DMS53 (cell line): Measurements from ENCODE around the gene CHST3.
"Not testable (repeated sequence)": the region's sequence is repeated elsewhere in the genome, so short reads cannot be mapped to it uniquely, and the experiment has no call there.

Experiments
- DNase-seq: peaks from one replicate; lab custom pipeline; 2025; lab: John Stamatoyannopoulos, UW

The CHST3 gene

DNA sequence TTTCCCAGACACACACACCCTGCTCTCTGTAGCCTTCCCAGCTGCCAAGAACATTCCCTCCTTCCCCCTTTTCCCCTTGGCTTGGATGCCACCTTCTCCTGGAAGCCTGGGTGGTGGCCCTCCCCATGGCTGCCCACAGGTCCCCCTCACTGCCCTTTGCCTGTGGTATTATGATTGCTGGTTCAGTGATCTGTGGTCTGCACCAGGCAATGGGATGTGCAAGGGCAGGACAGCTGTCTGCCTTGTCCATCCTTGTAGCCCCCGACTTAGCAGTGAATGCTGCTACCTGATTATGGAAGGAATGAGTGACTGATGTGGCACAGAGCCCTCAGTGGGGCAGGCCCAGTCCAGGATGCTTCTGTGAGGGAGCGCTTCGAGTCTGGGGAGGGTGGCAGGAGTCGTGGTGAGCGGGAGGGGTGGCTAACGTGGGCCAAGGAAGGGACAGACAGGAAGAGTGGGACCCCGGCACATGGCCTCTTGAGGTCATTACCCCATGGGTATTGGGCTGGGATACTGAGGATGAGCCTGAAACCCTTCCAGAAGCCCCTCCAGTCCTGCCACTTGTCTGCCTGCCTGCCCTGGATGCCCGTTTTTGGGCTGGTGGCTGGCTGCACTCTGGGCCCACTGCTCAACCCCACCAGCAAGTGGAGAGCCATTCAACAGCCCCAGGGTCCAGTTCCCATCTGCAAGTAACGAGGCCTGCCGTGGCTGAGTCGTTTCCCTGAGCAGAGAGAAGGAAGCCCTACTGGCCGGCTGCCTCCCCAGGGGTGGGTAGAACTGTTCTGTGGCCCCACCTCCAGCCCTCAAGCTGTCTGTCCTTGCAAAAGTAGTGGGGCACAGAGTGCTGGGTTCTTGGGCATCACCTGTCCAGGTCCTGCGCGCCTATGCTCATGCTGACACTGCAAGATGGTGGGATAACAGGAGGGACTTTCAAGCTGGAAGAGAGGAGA lies 8.8 kb downstream of the CHST3 start:
- no peak for DNase-seq

DNA sequence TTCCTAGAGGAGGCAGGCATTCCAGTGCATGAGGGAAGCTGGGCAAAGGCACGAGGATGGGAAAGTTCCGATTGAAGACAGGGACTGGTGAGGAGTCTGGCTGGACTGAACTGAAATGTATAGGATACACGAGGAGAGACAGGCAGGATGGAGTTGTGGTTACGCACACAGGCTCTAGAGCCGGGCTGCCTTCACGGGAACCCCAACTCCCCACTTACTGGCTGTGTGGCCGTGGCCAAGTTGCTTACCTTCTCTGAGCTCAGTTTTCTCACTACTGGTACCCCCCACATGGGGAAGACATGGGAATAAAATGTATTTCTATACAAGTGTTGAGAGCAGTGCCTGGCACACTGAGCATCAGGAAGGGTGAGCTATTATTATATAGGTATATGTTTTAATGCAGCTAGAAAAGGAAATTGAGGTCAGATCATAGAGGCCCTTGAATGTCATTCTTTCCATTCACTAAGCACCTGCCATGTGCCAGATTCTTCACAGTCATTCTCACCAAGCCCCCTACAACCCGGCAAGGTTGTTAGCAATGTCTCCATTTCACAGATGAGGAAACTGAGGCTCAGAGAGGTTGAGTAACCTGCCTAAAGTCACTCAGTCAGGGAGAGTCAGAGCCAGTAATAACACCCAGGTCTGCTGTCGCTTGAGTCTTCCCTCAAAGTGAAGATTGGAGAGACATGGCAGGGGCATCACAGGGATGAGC lies 9.7 kb downstream of the CHST3 start:
- DNase-seq = no peak

DNA sequence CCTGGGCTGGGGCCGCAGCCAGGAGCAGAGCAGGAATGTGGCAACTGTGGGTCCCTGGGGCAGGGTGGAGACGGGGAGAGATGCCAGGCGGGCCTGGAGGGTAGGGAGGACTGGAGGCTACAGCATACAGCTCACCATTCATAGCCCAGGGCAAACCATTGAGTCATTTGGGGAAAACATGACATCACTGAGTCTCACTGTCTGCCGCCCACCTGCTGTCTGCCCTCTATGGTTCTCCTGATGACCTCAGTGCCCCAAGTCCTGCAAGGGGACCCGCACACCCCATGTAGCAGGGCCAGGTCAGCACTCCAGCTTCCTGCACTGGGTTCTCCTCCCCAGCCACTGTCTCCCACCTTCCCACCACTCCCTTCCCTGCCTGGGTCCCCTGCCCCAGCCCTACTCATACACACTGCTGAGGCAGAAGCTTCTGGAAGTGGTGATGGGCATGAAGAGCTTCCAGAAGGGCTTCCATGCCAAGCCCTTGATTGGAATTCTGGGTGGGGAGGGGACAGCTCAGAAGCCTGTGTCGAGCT lies 10.4 kb downstream of the CHST3 start:
- no peak for DNase-seq

DNA sequence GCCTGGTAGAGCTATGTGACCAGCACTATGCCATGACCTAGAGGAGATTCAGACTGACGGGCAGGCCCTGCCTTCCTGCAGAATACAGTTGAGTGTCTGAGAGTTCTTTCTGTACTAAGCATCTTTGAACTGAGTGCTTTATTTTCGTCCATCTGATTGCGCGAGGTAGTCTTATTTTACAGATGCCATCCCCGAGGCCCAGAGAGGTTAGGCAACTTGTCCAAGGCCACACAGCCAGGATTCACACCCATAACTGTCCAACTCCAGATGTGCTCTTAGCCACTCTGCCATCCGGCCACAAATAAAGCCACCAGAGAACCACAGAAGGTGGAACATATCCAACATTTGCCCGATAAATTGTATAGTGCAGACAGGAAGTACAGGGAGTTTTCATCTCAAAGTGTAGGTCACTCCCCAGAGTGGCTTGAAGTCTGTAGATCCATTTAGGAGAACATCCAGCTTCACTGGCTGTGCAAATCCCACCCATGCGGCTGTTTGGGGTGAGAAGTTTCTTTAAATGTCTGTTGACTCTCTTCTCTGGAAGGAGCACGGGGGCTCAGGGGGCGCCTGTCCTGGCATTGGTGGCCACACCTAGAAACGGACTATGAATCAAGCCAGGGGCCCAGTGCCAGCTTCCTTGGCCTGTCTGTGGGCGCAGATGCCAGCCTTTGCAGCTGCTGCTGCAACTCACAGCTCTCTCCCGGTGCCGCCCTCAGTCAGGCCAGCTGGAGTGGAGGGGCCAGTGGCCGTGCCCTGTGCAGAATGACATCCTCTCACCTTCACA lies 11.1 kb downstream of the CHST3 start:
- no peak for DNase-seq

DNA sequence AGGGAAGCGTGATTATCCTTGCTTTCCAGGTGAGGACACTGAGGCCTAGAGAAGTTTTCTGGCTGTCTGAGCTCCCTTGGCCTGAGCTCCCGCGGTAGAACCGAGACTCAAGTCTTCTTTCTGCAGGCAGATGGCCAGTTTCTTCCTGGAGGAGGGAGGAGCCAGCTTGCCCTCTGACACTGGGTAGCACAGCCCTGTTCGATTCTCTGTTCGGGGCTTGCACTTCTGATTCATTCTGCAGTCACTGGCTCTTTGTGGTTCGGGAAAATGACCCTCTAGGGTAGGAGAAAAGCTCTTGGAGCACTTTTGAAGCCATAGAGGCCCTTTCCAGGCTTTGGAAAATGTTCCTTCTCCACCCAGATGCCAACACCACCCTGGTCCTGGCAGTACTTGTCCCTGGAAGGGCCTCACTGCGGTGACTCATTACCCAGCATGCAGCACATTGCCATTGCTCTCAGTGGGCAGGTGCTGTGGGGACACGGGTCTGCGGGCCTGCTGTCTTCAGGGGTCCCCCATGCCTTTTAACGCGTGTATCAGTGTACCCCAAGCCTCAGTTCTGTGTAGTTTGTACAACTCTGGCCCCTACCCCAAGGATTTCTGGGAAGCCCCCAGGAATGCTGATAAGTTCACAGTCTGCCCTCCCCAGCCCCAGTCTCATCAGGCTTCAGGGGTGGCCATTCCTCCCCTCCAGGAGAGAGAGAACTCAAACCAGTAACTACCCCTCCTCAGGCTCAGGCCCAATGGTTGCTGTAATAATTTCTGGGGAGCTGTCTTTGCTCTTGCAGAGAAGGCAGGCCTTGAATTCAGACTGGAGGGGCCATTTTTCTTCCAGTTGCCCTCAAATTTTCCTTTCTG lies 11.9 kb downstream of the CHST3 start:
- no peak for DNase-seq

DNA sequence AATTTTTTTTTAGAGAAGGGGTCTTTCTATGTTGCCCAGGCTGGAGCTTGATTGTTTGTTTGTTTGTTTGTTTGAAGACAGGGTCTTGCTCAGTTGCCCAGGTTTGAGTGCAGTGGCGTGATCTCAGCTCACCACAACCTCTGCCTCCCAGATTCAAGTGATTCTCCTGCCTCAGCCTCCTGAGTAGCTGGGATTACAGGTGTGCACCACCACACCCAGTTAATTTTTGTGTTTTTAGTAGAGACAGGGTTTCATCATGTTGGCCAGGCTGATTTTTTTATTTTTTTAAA lies 13.4 kb downstream of the CHST3 start:
- not testable (repeated sequence) for DNase-seq

DNA sequence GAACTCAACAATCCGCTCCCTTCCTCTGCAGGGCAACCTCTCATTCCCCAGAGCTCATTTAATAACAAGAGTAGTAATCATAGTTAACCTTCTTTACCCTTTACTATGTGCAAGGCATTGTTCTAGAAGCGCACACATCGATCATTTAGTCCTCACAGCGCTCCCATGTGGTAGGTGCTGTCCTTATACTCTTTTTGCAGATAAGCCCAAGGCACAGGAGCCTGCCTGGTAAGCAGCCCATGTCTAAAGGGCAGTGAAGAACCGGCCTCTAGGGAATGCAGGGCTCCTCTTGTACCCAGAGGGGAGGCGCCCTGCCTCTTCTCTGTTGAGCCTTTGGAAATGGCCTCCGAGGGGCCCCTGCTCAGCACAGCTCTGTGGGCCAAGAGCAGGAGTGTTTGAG lies 14.3 kb downstream of the CHST3 start:
- DNase-seq = no peak

DNA sequence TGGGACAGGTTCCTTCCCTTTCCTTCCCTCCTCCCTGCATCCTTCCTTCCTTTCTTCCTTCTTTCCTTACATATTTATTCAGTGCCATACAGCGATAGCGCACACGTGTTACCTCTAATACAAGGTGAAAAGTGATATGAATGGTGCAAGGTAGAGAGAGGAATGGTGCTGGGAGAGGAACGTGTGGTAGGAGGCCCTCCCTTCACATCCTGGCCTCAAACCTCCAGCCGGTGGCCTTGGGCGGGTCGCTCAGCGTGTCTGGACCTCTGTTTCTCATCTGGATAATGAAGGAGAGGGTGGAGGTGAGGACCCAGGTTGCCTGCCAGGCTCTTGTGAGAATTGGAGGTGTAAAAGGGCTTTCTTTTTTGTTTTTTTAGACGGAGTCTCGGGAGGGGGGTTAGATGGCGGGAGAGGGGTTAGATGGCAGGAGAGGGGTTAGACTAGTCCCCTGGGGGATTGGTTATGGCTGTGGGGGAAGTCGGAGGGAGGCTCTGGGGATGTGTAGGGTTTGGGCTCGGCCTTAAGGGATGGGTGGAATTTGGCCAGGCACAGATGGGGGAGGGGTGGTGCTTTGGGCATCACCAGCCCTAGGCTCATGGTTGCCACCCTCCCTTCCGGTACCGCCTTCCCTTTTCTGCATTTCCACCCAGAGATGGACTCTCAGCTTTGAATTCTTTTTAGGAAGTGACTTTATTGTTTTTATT lies 14.9 kb downstream of the CHST3 start:
- DNase-seq = no peak

DNA sequence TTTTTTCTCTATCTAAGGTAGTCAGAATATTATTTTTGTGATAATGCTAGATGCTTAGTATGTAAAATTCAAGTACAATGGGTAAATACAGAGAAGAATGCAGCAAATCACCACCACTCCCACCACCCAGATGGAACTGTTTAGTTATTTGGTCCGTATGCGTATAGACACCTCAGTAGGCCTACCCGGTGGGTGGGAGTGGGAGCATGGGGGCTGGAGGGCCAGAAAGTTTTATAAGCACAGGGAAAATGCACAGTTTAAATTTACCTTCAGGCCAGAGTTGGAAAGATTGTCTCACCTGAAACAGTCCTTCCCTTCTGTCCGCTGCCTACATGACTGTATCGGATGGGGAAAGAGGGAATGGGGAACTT lies 15.5 kb downstream of the CHST3 start:
- DNase-seq = no peak

DNA sequence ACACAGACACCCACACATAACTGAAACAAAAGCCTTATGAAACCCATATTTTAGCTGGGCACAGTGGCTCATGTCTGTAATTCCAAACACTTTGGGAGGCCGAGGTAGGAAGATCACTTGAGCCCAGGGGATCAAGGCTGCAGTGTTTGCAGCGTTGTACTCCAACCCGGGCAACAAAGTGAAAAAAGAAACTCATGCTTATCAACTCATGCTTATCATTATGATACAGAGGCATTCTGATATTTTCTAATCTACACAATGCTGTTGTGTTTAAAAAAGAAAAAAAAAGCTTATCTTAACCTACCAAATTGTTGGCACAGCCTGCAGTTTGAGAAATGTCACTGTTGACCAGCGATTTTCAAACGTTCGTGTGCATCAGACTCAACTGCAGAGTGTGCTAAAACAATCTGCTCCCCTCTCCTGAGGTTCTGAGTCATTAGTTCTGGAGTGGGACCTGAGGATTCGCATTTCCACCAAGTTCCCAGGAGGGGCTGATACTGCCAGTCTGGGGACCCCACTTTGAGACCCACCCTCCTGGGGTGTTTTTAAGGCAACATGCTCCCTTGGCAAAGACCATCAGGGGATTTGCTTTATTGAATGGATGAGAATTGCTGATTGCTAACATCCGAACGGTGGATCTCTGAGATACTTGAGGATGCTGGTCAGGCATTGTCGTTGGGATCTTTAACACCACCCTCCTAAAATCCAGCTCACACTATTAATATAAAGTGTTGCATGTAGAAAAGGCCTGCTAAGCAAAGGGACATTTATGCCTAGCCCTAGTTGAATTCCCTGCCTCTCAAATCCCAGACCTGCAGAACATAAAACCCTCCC lies 16.2 kb downstream of the CHST3 start:
- no peak for DNase-seq

DNA sequence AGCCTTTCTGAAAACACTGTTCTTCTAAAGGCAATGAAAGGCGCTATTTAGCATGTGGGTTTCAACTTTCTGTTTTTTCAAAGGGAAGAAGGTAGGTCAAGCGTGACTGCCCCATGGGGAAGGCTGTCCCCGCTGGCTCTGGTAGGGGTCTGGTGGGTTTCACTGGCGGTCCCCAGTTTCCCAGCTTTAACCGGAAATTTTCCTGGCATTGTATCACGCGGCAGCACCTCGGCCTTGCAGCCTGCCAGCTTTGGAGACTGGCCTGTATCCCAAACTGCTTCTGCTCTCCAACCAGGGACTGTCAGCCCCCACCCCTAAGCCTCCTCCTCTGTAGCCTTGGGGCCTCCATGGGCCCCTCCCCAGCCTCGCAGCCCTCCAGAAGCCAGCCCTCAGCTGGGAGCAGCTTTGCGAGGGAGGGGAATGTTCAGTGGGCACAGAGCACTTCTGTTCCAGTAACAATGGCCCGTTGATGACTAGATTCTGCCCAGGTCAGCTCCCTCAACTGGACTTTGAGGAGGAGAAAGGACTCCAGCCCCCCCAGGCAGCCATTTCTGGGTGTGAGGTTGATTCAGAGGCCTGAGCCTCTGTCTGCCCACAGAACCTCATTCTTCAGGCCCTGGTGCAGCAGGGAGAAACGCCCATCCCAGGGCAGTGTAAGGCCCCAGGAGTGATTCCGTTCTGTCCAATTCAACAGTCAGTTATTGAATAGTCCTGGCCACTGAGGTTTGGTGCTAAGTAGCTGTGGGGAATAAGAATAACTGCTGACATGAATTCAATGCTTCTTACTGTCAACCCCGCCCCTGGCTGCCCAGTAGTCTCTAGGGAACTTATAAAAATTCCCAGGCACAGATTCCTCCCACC lies 17.1 kb downstream of the CHST3 start:
- no peak for DNase-seq

DNA sequence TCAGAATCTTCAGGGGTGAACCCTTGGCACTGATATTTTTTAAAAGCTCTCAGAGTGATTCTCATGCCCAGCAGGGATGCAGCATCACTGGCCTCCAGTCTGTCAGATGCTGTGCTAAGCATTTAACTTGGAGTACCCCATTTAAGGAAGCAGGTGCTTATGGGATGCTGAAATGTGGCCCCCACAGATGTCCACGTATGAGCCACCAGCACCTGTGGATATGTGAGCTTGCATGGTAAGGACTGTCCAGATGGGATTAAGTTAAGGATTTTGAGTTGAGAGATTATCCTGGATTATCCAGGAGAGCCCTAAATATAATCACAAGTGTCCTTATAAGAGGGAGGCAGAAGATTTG lies 17.7 kb downstream of the CHST3 start:
- DNase-seq = no peak

DNA sequence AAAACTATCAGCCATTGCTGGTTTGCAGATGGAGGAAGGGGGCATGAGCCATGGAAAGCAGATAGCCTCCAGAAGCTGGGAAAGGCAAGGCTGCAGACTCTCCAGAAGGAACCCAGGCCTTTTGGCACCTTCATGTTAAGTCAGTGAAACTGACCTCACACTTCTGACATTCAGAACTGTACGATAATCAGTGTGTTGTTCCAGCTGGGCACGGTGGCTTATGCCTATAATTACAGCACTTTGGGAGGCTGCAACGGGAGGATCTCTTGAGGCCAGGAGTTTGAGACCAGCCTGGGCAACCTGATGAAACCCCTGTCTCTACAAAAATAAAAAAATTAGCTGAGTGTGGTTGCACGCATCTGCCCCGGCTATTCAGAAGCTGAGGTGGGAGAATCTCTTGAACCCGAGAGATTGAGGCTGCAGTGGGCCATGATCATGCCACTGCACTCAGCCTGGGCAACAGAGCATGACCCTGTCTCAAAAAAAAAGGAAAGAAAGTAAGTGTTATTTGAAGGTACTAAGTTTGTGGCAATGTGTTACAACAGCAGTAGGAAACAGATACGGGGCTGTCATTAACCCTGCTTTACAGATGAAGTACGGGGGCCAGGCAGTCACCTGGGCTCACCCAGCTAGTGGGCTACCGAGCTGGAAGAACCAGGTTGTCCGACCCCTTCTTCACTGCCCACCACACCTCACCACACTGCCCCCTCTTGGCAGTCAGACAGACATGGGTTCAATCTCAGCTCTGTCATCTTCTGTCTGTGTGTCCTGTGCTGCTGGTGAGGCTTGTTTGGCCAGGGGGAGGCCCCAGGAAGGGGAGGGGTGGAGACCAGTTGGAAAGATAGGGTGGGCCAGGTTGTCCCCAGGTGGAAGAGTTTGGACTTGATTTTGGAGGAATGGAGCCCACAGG lies 18.3 kb downstream of the CHST3 start:
- DNase-seq = no peak

DNA sequence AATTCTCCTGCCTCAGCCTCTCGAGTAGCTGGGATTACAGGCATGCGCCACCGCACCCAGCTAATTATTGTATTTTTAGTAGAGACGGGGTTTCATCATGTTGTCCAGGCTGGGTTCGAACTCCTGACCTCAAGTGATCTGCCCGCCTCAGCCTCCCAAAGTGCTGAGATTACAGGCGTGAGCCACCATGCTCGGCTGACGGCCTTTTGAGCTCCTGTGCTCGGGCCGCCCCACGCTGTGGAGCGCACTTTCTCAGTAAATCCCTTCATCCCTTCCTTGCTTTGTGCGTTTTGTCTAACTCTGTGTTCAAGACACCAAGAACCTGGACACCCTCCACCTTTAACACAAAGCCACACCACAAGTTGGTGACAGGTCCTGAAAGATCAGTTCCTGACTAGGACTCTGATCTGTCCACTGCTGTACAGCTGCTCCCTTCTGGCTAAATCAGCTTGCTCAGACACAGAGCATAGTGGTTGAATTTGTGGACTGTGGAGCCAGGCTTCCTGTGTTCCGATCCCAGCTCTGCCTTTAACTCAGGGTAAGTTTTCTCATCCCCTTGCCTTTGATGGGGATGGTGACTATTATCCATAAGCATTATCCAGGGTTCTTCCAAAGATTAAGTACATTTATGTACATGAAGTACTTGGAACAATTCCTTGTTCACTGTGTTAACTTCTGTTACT lies 20.1 kb downstream of the CHST3 start:
- no peak for DNase-seq

DNA sequence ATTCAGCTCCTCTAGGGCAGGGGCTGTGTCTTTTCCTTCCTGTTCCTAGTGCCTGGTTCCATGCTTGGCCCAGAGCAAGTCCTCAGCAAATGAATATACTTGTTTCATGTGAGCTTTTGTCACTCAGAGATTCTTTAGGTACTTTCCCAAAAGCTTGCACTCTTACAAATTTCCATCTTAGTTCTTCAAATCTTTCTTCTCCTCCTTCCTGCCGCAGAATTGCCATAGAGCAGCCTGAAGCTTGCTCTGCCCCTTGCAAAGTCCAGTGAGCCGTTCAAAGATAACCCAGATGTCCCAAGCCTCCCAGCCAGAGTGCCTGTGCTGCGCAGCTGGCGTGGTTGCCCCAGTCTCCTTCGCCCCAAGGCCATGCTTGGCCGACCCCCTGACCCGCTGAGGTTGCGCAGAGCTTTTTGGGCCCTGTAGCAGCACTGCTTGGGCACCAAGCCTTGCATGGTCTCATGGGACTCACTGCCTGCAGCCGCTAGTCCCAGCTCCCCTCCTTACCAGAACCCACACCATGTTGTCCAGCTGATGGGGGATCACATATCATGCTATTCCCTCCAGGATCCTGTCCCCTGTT lies 20.7 kb downstream of the CHST3 start:
- no peak for DNase-seq

DNA sequence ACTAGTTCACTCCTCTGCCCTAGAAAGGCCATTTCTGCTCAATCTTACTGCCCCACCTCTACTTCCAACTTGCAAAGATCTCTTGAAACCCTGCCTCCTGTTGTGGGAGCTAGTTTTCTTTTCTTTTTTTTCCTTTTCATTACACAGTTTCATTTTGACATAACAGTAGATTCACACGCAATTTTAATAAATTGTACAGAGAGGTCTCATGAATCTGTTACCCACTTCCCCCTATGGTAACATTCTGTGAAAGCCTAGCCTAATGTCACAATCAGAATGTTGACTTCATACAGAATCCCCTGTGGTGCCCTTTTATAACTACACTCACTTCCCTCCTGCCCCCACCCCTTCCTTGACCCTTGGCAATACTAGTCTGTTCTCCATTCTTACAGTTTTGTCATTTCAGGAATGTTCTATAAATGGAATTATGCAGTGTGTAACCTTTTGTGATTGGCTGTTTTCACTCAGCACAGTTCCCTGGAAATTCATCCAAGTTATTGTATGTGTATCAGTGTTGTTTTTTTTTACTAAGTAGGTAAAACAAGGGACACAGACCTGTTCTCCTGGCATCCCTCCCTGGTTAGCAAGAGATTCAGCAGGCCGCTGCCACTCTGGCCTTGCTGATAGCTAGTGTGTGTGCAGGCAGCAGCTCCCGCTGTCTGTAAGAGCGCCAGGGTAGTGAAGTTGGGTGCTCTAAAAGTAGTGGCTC lies 21.5 kb downstream of the CHST3 start:
- DNase-seq = no peak
